Neural progenitor cell (in vitro differentiated cells): ENCODE measurements around the gene MR1. TPM values are rescaled to one million over a fixed set of nuclear protein-coding genes. Genes with fewer than 3 reads are reported as not detected.

Experiments used
- DNase-seq: peaks from one replicate; pipeline ENCODE4 v3.0.0-alpha.2; 2016; ENCODE audit warnings: low spot score
- H2AFZ ChIP-seq: fragments of 200-600 bp; sonication (generic); replicated peaks from 2 replicates; pipeline ENCODE4 v1.6.1; 2016; ENCODE audit warnings: antibody characterized with exemption
- H3F3A ChIP-seq: fragments of 200-600 bp; sonication (generic); 2 replicates; pipeline ENCODE4 v1.6.1; 2016; ENCODE audit warnings: antibody characterized with exemption, low read depth
- H3K27ac ChIP-seq: fragments of 200-600 bp; sonication (generic); 2 replicates; pipeline ENCODE4 v1.5.1; 2016; ENCODE audit warnings: mild to moderate bottlenecking
- H3K27me3 ChIP-seq: fragments of 200-600 bp; sonication (generic); 2 replicates; pipeline ENCODE4 v1.6.1; 2016; ENCODE audit warnings: mild to moderate bottlenecking, moderate library complexity
- H3K36me3 ChIP-seq: fragments of 200-600 bp; sonication (generic); 2 replicates; pipeline ENCODE4 v1.5.1; 2016
- H3K4me1 ChIP-seq: fragments of 200-600 bp; sonication (generic); 2 replicates; pipeline ENCODE4 v1.6.1; 2016; ENCODE audit warnings: mixed run types
- H3K4me2 ChIP-seq: fragments of 200-600 bp; sonication (generic); 2 replicates; pipeline ENCODE4 v1.6.1; 2016
- H3K4me3 ChIP-seq: fragments of 200-600 bp; sonication (generic); 2 replicates; pipeline ENCODE4 v1.5.1; 2016
- H3K79me2 ChIP-seq: fragments of 200-600 bp; sonication (generic); 2 replicates; pipeline ENCODE4 v1.6.1; 2016; ENCODE audit warnings: low read depth
- H3K9ac ChIP-seq: fragments of 200-600 bp; sonication (generic); 2 replicates; pipeline ENCODE4 v1.6.1; 2016
- H3K9me3 ChIP-seq: fragments of 200-600 bp; sonication (generic); 2 replicates; pipeline ENCODE4 v1.5.1; 2016; ENCODE audit warnings: low read depth
- H4K20me1 ChIP-seq: fragments of 200-600 bp; sonication (generic); 2 replicates; pipeline ENCODE4 v1.6.1; 2016; ENCODE audit warnings: low read depth
- H3K27ac Mint-ChIP-seq: 3 replicates; pipeline ENCODE4 v1.8.0; 2021; ENCODE audit warnings: mixed read lengths
- H3K27me3 Mint-ChIP-seq: 2 replicates; pipeline ENCODE4 v1.8.0; 2022; ENCODE audit warnings: low read depth, mild to moderate bottlenecking, inconsistent platforms, moderate library complexity, mixed read lengths; ENCODE audit not compliant: insufficient read depth
- H3K36me3 Mint-ChIP-seq: 3 replicates; pipeline ENCODE4 v1.8.0; 2021; ENCODE audit warnings: mixed read lengths
- H3K4me1 Mint-ChIP-seq: 3 replicates; pipeline ENCODE4 v1.8.0; 2021; ENCODE audit warnings: mixed read lengths
- H3K4me3 Mint-ChIP-seq: 3 replicates; pipeline ENCODE4 v1.8.0; 2021; ENCODE audit warnings: mild to moderate bottlenecking, moderate library complexity, mixed read lengths
- H3K9me3 Mint-ChIP-seq: 3 replicates; pipeline ENCODE4 v1.8.0; 2020; ENCODE audit warnings: mixed read lengths
- CTCF ChIP-seq: fragments of 200-600 bp; sonication (generic); IDR thresholded peaks from 2 replicates; pipeline ENCODE4 v1.5.1; 2017; ENCODE audit warnings: antibody characterized with exemption, mild to moderate bottlenecking
- EZH2 ChIP-seq: fragments of 200-600 bp; sonication (generic); IDR thresholded peaks from 2 replicates; pipeline ENCODE4 v1.6.1; 2017; ENCODE audit warnings: antibody characterized with exemption, mild to moderate bottlenecking, moderate library complexity
- EZH2phosphoT487 ChIP-seq: fragments of 200-600 bp; sonication (generic); IDR thresholded peaks from 2 replicates; pipeline ENCODE4 v1.6.1; 2017; ENCODE audit warnings: antibody characterized with exemption
- total RNA-seq: library from RNA; depleted of rRNA; stranded (reverse); fragments of >200 nt; gene quantifications from 2 replicates; pipeline ENCODE4 v1.2.3, GENCODE V29; 2015; ENCODE audit warnings: low replicate concordance

The MR1 gene
- total RNA-seq, 1 donor from 2014 or later = not detected

GRCh38 chr1:181001091-181001780 is 32.5 kb upstream of the MR1 start:
- Mint-ChIP-seq H3K9me3 (no peaks in the 10 kb centered on the region), H3K4me1 (no peaks in the 10 kb centered on the region), H3K27me3 (no peaks in the 10 kb centered on the region), H3K4me3 (no peak overlapping the region), H3K36me3 (peaks cover 41% of the 10 kb centered on the region), H3K27ac (no peak overlapping the region)
- Histone ChIP-seq H3K9ac (no peak overlapping the region), H2AFZ (no peak overlapping the region), H3K4me2 (no peak overlapping the region), H4K20me1 (peaks cover 30% of the 10 kb centered on the region), H3K79me2 (peaks cover 20% of the 10 kb centered on the region), H3K27me3 (no peaks in the 10 kb centered on the region), H3K4me3 (no peak overlapping the region), H3K9me3 (no peaks in the 10 kb centered on the region), H3F3A (no peaks in the 10 kb centered on the region), H3K4me1 (no peaks in the 10 kb centered on the region), H3K36me3 (peaks cover 5% of the 10 kb centered on the region), H3K27ac (no peak overlapping the region)
- no peak for TF ChIP-seq EZH2
- no peak for TF ChIP-seq CTCF
- TF ChIP-seq EZH2phosphoT487 = no peak
- no peak for DNase-seq

- H3K27me3 Mint-ChIP-seq = no peaks in the 10 kb centered on the region
- Histone ChIP-seq H4K20me1 (peaks cover 41% of the 10 kb centered on the region), H3F3A (no peaks in the 10 kb centered on the region), H2AFZ (no peak overlapping the region), H3K27me3 (no peaks in the 10 kb centered on the region), H3K27ac (no peak overlapping the region), H3K79me2 (peaks cover 34% of the 10 kb centered on the region), H3K9me3 (no peaks in the 10 kb centered on the region), H3K4me1 (peaks cover 12% of the 10 kb centered on the region), H3K36me3 (peaks cover 5% of the 10 kb centered on the region), H3K4me2 (no peak overlapping the region), H3K9ac (no peak overlapping the region), H3K4me3 (no peak overlapping the region)
- TF ChIP-seq EZH2 = no peak
- no peak for TF ChIP-seq EZH2phosphoT487
- TF ChIP-seq CTCF = no peak
- no peak overlapping the region for H3K27ac Mint-ChIP-seq
- no peaks in the 10 kb centered on the region for H3K4me1 Mint-ChIP-seq
- no peak for DNase-seq
- no peaks in the 10 kb centered on the region for H3K9me3 Mint-ChIP-seq
- peaks cover 42% of the 10 kb centered on the region for H3K36me3 Mint-ChIP-seq
- no peak overlapping the region for H3K4me3 Mint-ChIP-seq
These were observed 31.1 kb upstream of the MR1 start for GRCh38 chr1:181002582-181003172.

GRCh38 chr1:181010789-181011188 is 23.0 kb upstream of the MR1 start:
- Mint-ChIP-seq H3K4me3 (no peak overlapping the region), H3K27ac (no peak overlapping the region), H3K36me3 (peaks cover 16% of the 10 kb centered on the region), H3K9me3 (peaks cover 2% of the 10 kb centered on the region), H3K4me1 (no peaks in the 10 kb centered on the region), H3K27me3 (no peaks in the 10 kb centered on the region)
- H4K20me1 ChIP-seq = peaks cover 92% of the 10 kb centered on the region
- H3K27ac ChIP-seq = no peak overlapping the region
- H3K9ac ChIP-seq = no peak overlapping the region
- no peak for TF ChIP-seq EZH2
- TF ChIP-seq EZH2phosphoT487 = no peak
- TF ChIP-seq CTCF = no peak
- no peak overlapping the region for H3K4me3 ChIP-seq
- DNase-seq = no peak
- no peaks in the 10 kb centered on the region for H3K9me3 ChIP-seq
- no peak overlapping the region for H3K4me2 ChIP-seq
- H3K79me2 ChIP-seq = peaks cover 100% of the 10 kb centered on the region
- H3K27me3 ChIP-seq = no peaks in the 10 kb centered on the region
- peaks cover 14% of the 10 kb centered on the region for H3K4me1 ChIP-seq
- H3F3A ChIP-seq = peaks cover 2% of the 10 kb centered on the region
- no peak overlapping the region for H2AFZ ChIP-seq
- H3K36me3 ChIP-seq = no peaks in the 10 kb centered on the region
